ENCODE data around the gene TFPT.

DNA sequence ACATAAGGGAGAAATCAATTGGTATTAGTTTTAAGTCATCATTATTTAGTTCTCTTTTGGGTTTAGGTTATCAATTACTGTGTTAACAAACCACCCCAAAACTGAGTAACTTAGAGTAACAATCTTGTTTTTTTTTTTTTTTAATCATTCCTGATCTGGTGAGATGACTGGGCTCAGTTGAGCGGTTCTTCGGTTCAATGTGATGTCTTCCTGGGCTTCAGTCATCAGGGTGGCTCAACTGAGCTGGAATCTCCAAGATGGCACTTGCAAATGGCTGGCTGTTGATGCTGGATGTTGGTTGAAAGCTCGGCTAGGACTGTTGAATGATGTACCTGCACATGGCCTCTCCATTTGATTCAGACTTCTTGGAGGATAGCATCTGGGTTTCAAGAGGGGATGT, 31.0 kb downstream of the TFPT start:
- no peak for TF ChIP-seq SOX6 (IDR thresholded peaks at IDR 0.05)
- no peak for TF ChIP-seq SOX6 (CRISPR knock-in tag; IDR thresholded peaks at IDR 0.05)
- TF ChIP-seq SNRNP70 (IDR thresholded peaks at IDR 0.05; ENCODE audit: low read depth, low read length), result no peak
- TF ChIP-seq EZH2 (conservative IDR thresholded peaks at IDR 0.05; ENCODE audit: low read depth, low read length), result no peak
- TF ChIP-seq HNRNPH1 (optimal IDR thresholded peaks at IDR 0.05; ENCODE audit: low read depth, low read length), result no peak
- TF ChIP-seq, protein P1, sequence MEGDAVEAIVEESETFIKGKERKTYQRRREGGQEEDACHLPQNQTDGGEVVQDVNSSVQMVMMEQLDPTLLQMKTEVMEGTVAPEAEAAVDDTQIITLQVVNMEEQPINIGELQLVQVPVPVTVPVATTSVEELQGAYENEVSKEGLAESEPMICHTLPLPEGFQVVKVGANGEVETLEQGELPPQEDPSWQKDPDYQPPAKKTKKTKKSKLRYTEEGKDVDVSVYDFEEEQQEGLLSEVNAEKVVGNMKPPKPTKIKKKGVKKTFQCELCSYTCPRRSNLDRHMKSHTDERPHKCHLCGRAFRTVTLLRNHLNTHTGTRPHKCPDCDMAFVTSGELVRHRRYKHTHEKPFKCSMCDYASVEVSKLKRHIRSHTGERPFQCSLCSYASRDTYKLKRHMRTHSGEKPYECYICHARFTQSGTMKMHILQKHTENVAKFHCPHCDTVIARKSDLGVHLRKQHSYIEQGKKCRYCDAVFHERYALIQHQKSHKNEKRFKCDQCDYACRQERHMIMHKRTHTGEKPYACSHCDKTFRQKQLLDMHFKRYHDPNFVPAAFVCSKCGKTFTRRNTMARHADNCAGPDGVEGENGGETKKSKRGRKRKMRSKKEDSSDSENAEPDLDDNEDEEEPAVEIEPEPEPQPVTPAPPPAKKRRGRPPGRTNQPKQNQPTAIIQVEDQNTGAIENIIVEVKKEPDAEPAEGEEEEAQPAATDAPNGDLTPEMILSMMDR (CRISPR knock-in tag; IDR thresholded peaks at IDR 0.05), result no peak
